HepG2 (cell line): ENCODE data around the gene ZKSCAN8. TPM values are rescaled to one million over a fixed set of nuclear protein-coding genes. Genes with fewer than 3 reads are reported as not detected.

Experiments used
- ATAC-seq: fragments of 200-7000 bp; cut with Tn5 transposase; 3 replicates; pipeline ENCODE4 v1.9.1; 2020; ENCODE audit warnings: mild to moderate bottlenecking, moderate library complexity
- BruUV-seq: library from RNA; stranded (reverse); fragments of 400-500 nt; replicated peaks from 2 replicates; lab custom pipeline; 2021; lab: Mats Ljungman, UMichigan
- CTCF ChIA-PET: fragments of 300-600 bp; formaldehyde crosslinking; extraction: SDS; loops from one replicate; lab custom pipeline; 2021; ENCODE audit warnings: low total read pairs, inconsistent platforms, low intra/inter-chr PET ratio; lab: Yijun Ruan, JAX
- POLR2A ChIA-PET: fragments of 350-600 bp; sonication (Branson Sonifier 250); formaldehyde crosslinking; loops from one replicate; lab custom pipeline; 2020; ENCODE audit warnings: antibody characterized with exemption, inconsistent platforms; lab: Yijun Ruan, JAX
- DNase-seq: peaks from one replicate; pipeline ENCODE4 v3.0.0-alpha.2; 2015; ENCODE audit warnings: low spot score
- FAIRE-seq: peaks from 3 replicates; lab custom pipeline; 2011; peaks lifted over from hg19 to GRCh38; lab: Jason Lieb, UNC
- H2AFZ ChIP-seq: one replicate; pipeline ENCODE4 v1.6.1; 2011; ENCODE audit warnings: low read length, inconsistent platforms
- H3K27ac ChIP-seq: fragments of 300-600 bp; 3 replicates; pipeline ENCODE4 v1.8.0; 2011; ENCODE audit warnings: mixed run types, mild to moderate bottlenecking, mixed read lengths, low read length, inconsistent platforms; ENCODE audit not compliant: insufficient read depth; ENCODE audit errors: extremely low read length
- H3K27me3 ChIP-seq, 2 experiments: fragments of 200-600 bp in 1 of 2; 2 replicates in 1 of 2; 3 replicates in 1 of 2; pipeline versions ENCODE4 v1.6.0 to v1.8.0; 2011; ENCODE audit warnings: low read length in 2 of 2, mild to moderate bottlenecking in 2 of 2, moderate library complexity in 2 of 2, inconsistent platforms in 1 of 2; ENCODE audit not compliant: insufficient read depth in 2 of 2, control insufficient read depth in 1 of 2
- H3K36me3 ChIP-seq, 2 experiments: fragments of 200-600 bp in 1 of 2; replicated peaks in 1 of 2; 2 replicates in 1 of 2; 3 replicates in 1 of 2; pipeline versions ENCODE4 v1.5.1 to v1.8.0; 2011; ENCODE audit warnings: low read length in 2 of 2, inconsistent platforms in 1 of 2; ENCODE audit not compliant: insufficient read depth in 2 of 2, control insufficient read depth in 1 of 2
- H3K4me1 ChIP-seq: 2 replicates; pipeline ENCODE4 v1.5.1; 2012; ENCODE audit warnings: low read length, inconsistent platforms; ENCODE audit not compliant: insufficient read depth
- H3K4me2 ChIP-seq: 2 replicates; pipeline ENCODE4 v1.6.0; 2011; ENCODE audit warnings: low read depth, low read length, inconsistent platforms
- H3K4me3 ChIP-seq, 3 experiments: fragments of 200-600 bp in 1 of 3; sonication (generic), shearing (Covaris generic) in 1 of 3; replicated peaks in 1 of 3; 2 replicates each; pipeline ENCODE4 v1.5.1; 2011 to 2016; ENCODE audit warnings: low read length in 3 of 3, inconsistent platforms in 2 of 3, low read depth in 2 of 3, mild to moderate bottlenecking in 2 of 3, control low read depth in 1 of 3, mixed read lengths in 1 of 3; ENCODE audit not compliant: insufficient read depth in 1 of 3
- H3K79me2 ChIP-seq: one replicate; pipeline ENCODE4 v1.6.1; 2011; ENCODE audit warnings: low read length, inconsistent platforms; ENCODE audit not compliant: insufficient read depth
- H3K9ac ChIP-seq: 2 replicates; pipeline ENCODE4 v1.6.0; 2011; ENCODE audit warnings: mild to moderate bottlenecking, low read depth, low read length, inconsistent platforms; ENCODE audit not compliant: insufficient read depth
- H3K9me3 ChIP-seq: 2 replicates; pipeline ENCODE4 v1.5.1; 2012; ENCODE audit warnings: mild to moderate bottlenecking, low read length
- H4K20me1 ChIP-seq: 2 replicates; pipeline ENCODE4 v1.6.0; 2011; ENCODE audit warnings: inconsistent platforms, mild to moderate bottlenecking, low read length, moderate library complexity; ENCODE audit not compliant: insufficient read depth
- ARNT2 ChIP-seq: sonication (generic); formaldehyde crosslinking; IDR thresholded peaks from 2 replicates; pipeline ENCODE4 v1.8.0; 2022; ENCODE audit warnings: mild to moderate bottlenecking, low read depth, missing genetic modification reagents, moderate library complexity
- ATF2 ChIP-seq: sonication (generic); formaldehyde crosslinking; IDR thresholded peaks from 2 replicates; pipeline ENCODE4 v1.4.0; 2020; ENCODE audit warnings: missing genetic modification reagents
- CEBPG ChIP-seq: IDR thresholded peaks from 2 replicates; pipeline ENCODE4 v1.6.1; 2016
- FOSL1 ChIP-seq: sonication (generic); formaldehyde crosslinking; IDR thresholded peaks from 2 replicates; pipeline ENCODE4 v1.9.0; 2021; ENCODE audit warnings: missing genetic modification reagents, borderline replicate concordance
- HDAC6 ChIP-seq: fragments of 200-600 bp; sonication (generic); IDR thresholded peaks from 2 replicates; pipeline ENCODE4 v1.7.0; 2017; ENCODE audit warnings: mild to moderate bottlenecking, antibody characterized with exemption, low read length, low read depth
- HMG20B ChIP-seq: conservative IDR thresholded peaks from 2 replicates; pipeline ENCODE4 v1.6.1; 2016; ENCODE audit warnings: missing genetic modification reagents, missing compliant biosample characterization
- NAIF1 ChIP-seq: sonication (generic); formaldehyde crosslinking; IDR thresholded peaks from 2 replicates; pipeline ENCODE4 v1.5.0; 2020; ENCODE audit warnings: mild to moderate bottlenecking, missing genetic modification reagents, borderline replicate concordance
- PHF8 ChIP-seq: sonication (generic); formaldehyde crosslinking; IDR thresholded peaks from 2 replicates; pipeline ENCODE4 v1.5.0; 2020; ENCODE audit warnings: missing genetic modification reagents
- SNAPC2 ChIP-seq: sonication (generic); formaldehyde crosslinking; IDR thresholded peaks from 2 replicates; pipeline ENCODE4 v1.8.1; 2022; ENCODE audit warnings: mild to moderate bottlenecking, missing genetic modification reagents
- STAG1 ChIP-seq: sonication (generic); formaldehyde crosslinking; IDR thresholded peaks from 2 replicates; pipeline ENCODE4 v1.4.0; 2020; ENCODE audit warnings: missing genetic modification reagents
- STAT6 ChIP-seq: sonication (generic); formaldehyde crosslinking; IDR thresholded peaks from 2 replicates; pipeline ENCODE4 v1.4.0; 2020; ENCODE audit warnings: missing genetic modification reagents, mild to moderate bottlenecking, borderline replicate concordance
- TEAD3 ChIP-seq: optimal IDR thresholded peaks from 2 replicates; pipeline ENCODE3; 2016; ENCODE audit warnings: borderline replicate concordance
- ZBTB2 ChIP-seq: sonication (generic); formaldehyde crosslinking; IDR thresholded peaks from 2 replicates; pipeline ENCODE4 v1.8.0; 2022; ENCODE audit warnings: low read depth, missing genetic modification reagents
- ZMYM4 ChIP-seq: sonication (generic); formaldehyde crosslinking; IDR thresholded peaks from 2 replicates; pipeline ENCODE4 v1.8.1; 2023; ENCODE audit warnings: mild to moderate bottlenecking, missing genetic modification reagents
- ZNF543 ChIP-seq: sonication (generic); formaldehyde crosslinking; IDR thresholded peaks from 2 replicates; pipeline ENCODE4 v1.4.0; 2020; ENCODE audit warnings: mild to moderate bottlenecking, missing genetic modification reagents
- ZSCAN21 ChIP-seq: sonication (generic); formaldehyde crosslinking; IDR thresholded peaks from 2 replicates; pipeline ENCODE4 v1.8.0; 2022; ENCODE audit warnings: mild to moderate bottlenecking, missing genetic modification reagents, moderate library complexity, borderline replicate concordance
- WGBS: methylation state at CpG from one replicate; pipeline ENCODE4 v1.1.6; 2017; ENCODE audit warnings: low lambda C conversion rate; 5-methylcytosine and 5-hydroxymethylcytosine counted together
- in situ Hi-C: cut with HindIII; loops from 2 replicates; pipeline ENCODE4 v1.10.0; 2017; ENCODE audit warnings: low pct_unique_long_range_greater_than_20kb; ENCODE audit not compliant: extremely low pct_ligation_motif_present
- intact Hi-C: fragments of 100-400 bp; cut with micrococcal nuclease; formaldehyde crosslinking; loops from one replicate; pipeline ENCODE4 v1.10.0; 2022; ENCODE audit not compliant: unreplicated experiment
- polyA plus RNA-seq, 8 experiments: library from polyadenylated mRNA; depleted of rRNA in 3 of 8; stranded (reverse) in 7 of 8; unstranded in 1 of 8; fragments of >200 nt; fragmentation: Illumina TruSeq in 4 of 8; extraction: Trizol in 4 of 8; gene quantifications; 2 replicates each; pipeline versions ENCODE4 v1.2.1 to v1.2.3, GENCODE V29; 2011 to 2016; ENCODE audit warnings: low read depth in 4 of 8, missing spikeins in 1 of 8, mixed read lengths in 1 of 8; ENCODE audit not compliant: insufficient read depth in 1 of 8
- total RNA-seq, 5 experiments: library from RNA; depleted of rRNA; stranded (reverse); fragments of >200 nt; fragmentation: Illumina TruSeq; extraction: Trizol; gene quantifications; 2 replicates each; pipeline ENCODE4 v1.2.3, GENCODE V29; 2016; ENCODE audit warnings: low read depth in 1 of 5
- TF ChIP-seq, protein P1 (sequence below): sonication (generic); formaldehyde crosslinking; IDR thresholded peaks from 2 replicates; pipeline ENCODE4 v1.4.0; 2020; ENCODE audit warnings: missing genetic modification reagents; ENCODE audit errors: not compliant biosample characterization
- TF ChIP-seq, protein P2 (sequence below), 2 experiments: fragments of 450-650 bp in 1 of 2; sonication (generic) in 1 of 2; formaldehyde crosslinking; IDR thresholded peaks; 2 replicates each; pipeline versions ENCODE4 v1.5.0 to v1.8.0; 2020 to 2022; ENCODE audit warnings: mild to moderate bottlenecking in 1 of 2, missing genetic modification reagents in 1 of 2

The ZKSCAN8 gene
- total and polyA plus RNA-seq, 2 of the 13 experiments (the other 11 are each of a cell fraction or from before 2014, with no cell fraction given): 12.4 to 20.9 TPM

- peak overlapping the region; percentile 62 to 84 (median 71) for H3K4me3 ChIP-seq
- FAIRE-seq: peak; percentile 21
- ATAC-seq: peak; percentile 15
- peak overlapping the region; percentile 72 for H3K9ac ChIP-seq
- intact Hi-C loops: loop anchor here (2.0 kb wide), 1 partner anchor 32 kb away; no protein-coding TSS in a partner anchor
- peak overlapping the region; percentile 90 for H2AFZ ChIP-seq
- H3K4me1 ChIP-seq: peaks cover 15% of the 10 kb centered on the region
- in situ Hi-C loops: no loop called here
- CTCF ChIA-PET: interaction anchor here (1.1 kb wide), 1 partner anchor 250 kb away, joined by 5 read pairs; no protein-coding TSS in a partner anchor
- POLR2A ChIA-PET: interaction anchor here (0.6 to 2.2 kb wide), 16 partner anchors 11 to 281 kb away, joined by 3 to 26 read pairs (median 6); partner anchors contain the start of genes ZKSCAN4, ZKSCAN8, ZNF165 and ZSCAN16
- H3K9me3 ChIP-seq: no peaks in the 10 kb centered on the region
- TSS peak; percentile 94 for BruUV-seq
- DNase-seq: no peak
- no peaks in the 10 kb centered on the region for H4K20me1 ChIP-seq
- H3K27ac ChIP-seq: no peak overlapping the region
- 22% methylated on average over 5 of the region's 5 CpGs for WGBS
- no peaks in the 10 kb centered on the region; a peak in 1 of 5 replicates for H3K27me3 ChIP-seq
- peak overlapping the region; percentile 93 for H3K4me2 ChIP-seq
- H3K79me2 ChIP-seq: no peaks in the 10 kb centered on the region
- no peaks in the 10 kb centered on the region for H3K36me3 ChIP-seq
- no peak for TF ChIP-seq ZNF543 (CRISPR knock-in tag)
- no peak for TF ChIP-seq STAT6 (CRISPR knock-in tag)
- TF ChIP-seq CEBPG: peak; percentile 54; the same call in 1 of the 2 replicates
- peak; percentile 4; the same call in 1 of the 2 replicates for TF ChIP-seq ATF2
- TF ChIP-seq SNAPC2 (CRISPR knock-in tag): no peak
- TF ChIP-seq FOSL1: no peak
- TF ChIP-seq HMG20B (CRISPR knock-in tag): no peak
- no peak for TF ChIP-seq ARNT2 (CRISPR knock-in tag)
- 0 out of 2 replicates have a peak, but pooled peaks have one; percentile 4 for TF ChIP-seq STAG1 (CRISPR knock-in tag)
- TF ChIP-seq ZMYM4 (CRISPR knock-in tag): no peak
- TF ChIP-seq ZBTB2 (CRISPR knock-in tag): no peak
- no peak for TF ChIP-seq PHF8 (CRISPR knock-in tag)
- 0 out of 2 replicates have a peak, but pooled peaks have one; percentile 54 for TF ChIP-seq NAIF1 (CRISPR knock-in tag)
- TF ChIP-seq, protein P1, sequence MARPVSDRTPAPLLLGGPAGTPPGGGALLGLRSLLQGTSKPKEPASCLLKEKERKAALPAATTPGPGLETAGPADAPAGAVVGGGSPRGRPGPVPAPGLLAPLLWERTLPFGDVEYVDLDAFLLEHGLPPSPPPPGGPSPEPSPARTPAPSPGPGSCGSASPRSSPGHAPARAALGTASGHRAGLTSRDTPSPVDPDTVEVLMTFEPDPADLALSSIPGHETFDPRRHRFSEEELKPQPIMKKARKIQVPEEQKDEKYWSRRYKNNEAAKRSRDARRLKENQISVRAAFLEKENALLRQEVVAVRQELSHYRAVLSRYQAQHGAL: no peak
- TF ChIP-seq ZSCAN21 (CRISPR knock-in tag): no peak
- no peak for TF ChIP-seq HDAC6
- TF ChIP-seq TEAD3 (CRISPR knock-in tag): no peak
- TF ChIP-seq, protein P2, sequence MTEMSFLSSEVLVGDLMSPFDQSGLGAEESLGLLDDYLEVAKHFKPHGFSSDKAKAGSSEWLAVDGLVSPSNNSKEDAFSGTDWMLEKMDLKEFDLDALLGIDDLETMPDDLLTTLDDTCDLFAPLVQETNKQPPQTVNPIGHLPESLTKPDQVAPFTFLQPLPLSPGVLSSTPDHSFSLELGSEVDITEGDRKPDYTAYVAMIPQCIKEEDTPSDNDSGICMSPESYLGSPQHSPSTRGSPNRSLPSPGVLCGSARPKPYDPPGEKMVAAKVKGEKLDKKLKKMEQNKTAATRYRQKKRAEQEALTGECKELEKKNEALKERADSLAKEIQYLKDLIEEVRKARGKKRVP (CRISPR knock-in tag; IDR thresholded peaks at IDR 0.05): no peak
Observed at GRCh38 chr6:28105245-28105639, 36.4 kb upstream of the ZKSCAN8 start.
